HepG2 (cell line): ENCODE data around the gene C5orf52. TPM values are rescaled to one million over a fixed set of nuclear protein-coding genes. Genes with fewer than 3 reads are reported as not detected.

Experiments
- ATAC-seq: fragments of 200-7000 bp; cut with Tn5 transposase; 3 replicates; pipeline ENCODE4 v1.9.1; 2020; ENCODE audit warnings: mild to moderate bottlenecking, moderate library complexity
- BruUV-seq: library from RNA; stranded (reverse); fragments of 400-500 nt; replicated peaks from 2 replicates; lab custom pipeline; 2021; lab: Mats Ljungman, UMichigan
- CTCF ChIA-PET: fragments of 300-600 bp; formaldehyde crosslinking; extraction: SDS; loops from one replicate; lab custom pipeline; 2021; ENCODE audit warnings: low total read pairs, inconsistent platforms, low intra/inter-chr PET ratio; lab: Yijun Ruan, JAX
- POLR2A ChIA-PET: fragments of 350-600 bp; sonication (Branson Sonifier 250); formaldehyde crosslinking; loops from one replicate; lab custom pipeline; 2020; ENCODE audit warnings: antibody characterized with exemption, inconsistent platforms; lab: Yijun Ruan, JAX
- DNase-seq: peaks from one replicate; pipeline ENCODE4 v3.0.0-alpha.2; 2015; ENCODE audit warnings: low spot score
- FAIRE-seq: peaks from 3 replicates; lab custom pipeline; 2011; peaks lifted over from hg19 to GRCh38; lab: Jason Lieb, UNC
- H2AFZ ChIP-seq: one replicate; pipeline ENCODE4 v1.6.1; 2011; ENCODE audit warnings: low read length, inconsistent platforms
- H3K27ac ChIP-seq: fragments of 300-600 bp; 3 replicates; pipeline ENCODE4 v1.8.0; 2011; ENCODE audit warnings: mixed run types, mild to moderate bottlenecking, mixed read lengths, low read length, inconsistent platforms; ENCODE audit not compliant: insufficient read depth; ENCODE audit errors: extremely low read length
- H3K27me3 ChIP-seq, 2 experiments: fragments of 200-600 bp in 1 of 2; 2 replicates in 1 of 2; 3 replicates in 1 of 2; pipeline versions ENCODE4 v1.6.0 to v1.8.0; 2011; ENCODE audit warnings: low read length in 2 of 2, mild to moderate bottlenecking in 2 of 2, moderate library complexity in 2 of 2, inconsistent platforms in 1 of 2; ENCODE audit not compliant: insufficient read depth in 2 of 2, control insufficient read depth in 1 of 2
- H3K36me3 ChIP-seq, 2 experiments: fragments of 200-600 bp in 1 of 2; replicated peaks in 1 of 2; 2 replicates in 1 of 2; 3 replicates in 1 of 2; pipeline versions ENCODE4 v1.5.1 to v1.8.0; 2011; ENCODE audit warnings: low read length in 2 of 2, inconsistent platforms in 1 of 2; ENCODE audit not compliant: insufficient read depth in 2 of 2, control insufficient read depth in 1 of 2
- H3K4me1 ChIP-seq: 2 replicates; pipeline ENCODE4 v1.5.1; 2012; ENCODE audit warnings: low read length, inconsistent platforms; ENCODE audit not compliant: insufficient read depth
- H3K4me2 ChIP-seq: 2 replicates; pipeline ENCODE4 v1.6.0; 2011; ENCODE audit warnings: low read depth, low read length, inconsistent platforms
- H3K4me3 ChIP-seq, 3 experiments: fragments of 200-600 bp in 1 of 3; sonication (generic), shearing (Covaris generic) in 1 of 3; replicated peaks in 1 of 3; 2 replicates each; pipeline ENCODE4 v1.5.1; 2011 to 2016; ENCODE audit warnings: low read length in 3 of 3, inconsistent platforms in 2 of 3, low read depth in 2 of 3, mild to moderate bottlenecking in 2 of 3, control low read depth in 1 of 3, mixed read lengths in 1 of 3; ENCODE audit not compliant: insufficient read depth in 1 of 3
- H3K79me2 ChIP-seq: one replicate; pipeline ENCODE4 v1.6.1; 2011; ENCODE audit warnings: low read length, inconsistent platforms; ENCODE audit not compliant: insufficient read depth
- H3K9ac ChIP-seq: 2 replicates; pipeline ENCODE4 v1.6.0; 2011; ENCODE audit warnings: mild to moderate bottlenecking, low read depth, low read length, inconsistent platforms; ENCODE audit not compliant: insufficient read depth
- H3K9me3 ChIP-seq: 2 replicates; pipeline ENCODE4 v1.5.1; 2012; ENCODE audit warnings: mild to moderate bottlenecking, low read length
- H4K20me1 ChIP-seq: 2 replicates; pipeline ENCODE4 v1.6.0; 2011; ENCODE audit warnings: inconsistent platforms, mild to moderate bottlenecking, low read length, moderate library complexity; ENCODE audit not compliant: insufficient read depth
- BORCS8-MEF2B ChIP-seq: sonication (generic); formaldehyde crosslinking; IDR thresholded peaks from 2 replicates; pipeline ENCODE4 v1.8.0; 2022; ENCODE audit warnings: mild to moderate bottlenecking, missing genetic modification reagents
- CEBPB ChIP-seq: IDR thresholded peaks from 2 replicates; pipeline ENCODE4 v1.6.1; 2011; ENCODE audit warnings: low read depth, low read length, improper control_type of control experiment, borderline replicate concordance
- HNF4G ChIP-seq, 2 experiments: sonication (generic) in 1 of 2; formaldehyde crosslinking in 1 of 2; IDR thresholded peaks; 2 replicates each; pipeline versions ENCODE4 v1.4.0 to v1.6.1; 2011 to 2020; ENCODE audit warnings: borderline replicate concordance in 2 of 2, low read depth in 2 of 2, mild to moderate bottlenecking in 2 of 2, low read length in 1 of 2, missing genetic modification reagents in 1 of 2, moderate library complexity in 1 of 2
- HNRNPK ChIP-seq: fragments of 200-400 bp; formaldehyde crosslinking; IDR thresholded peaks from 2 replicates; pipeline ENCODE4 v1.6.1; 2018; ENCODE audit warnings: low read length, low read depth, moderate library complexity, mild to moderate bottlenecking; ENCODE audit not compliant: poor library complexity, severe bottlenecking
- SALL2 ChIP-seq: sonication (generic); formaldehyde crosslinking; IDR thresholded peaks from 2 replicates; pipeline ENCODE4 v1.8.1; 2023; ENCODE audit warnings: mild to moderate bottlenecking, missing genetic modification reagents, inconsistent platforms
- ZNF143 ChIP-seq: sonication (generic); formaldehyde crosslinking; IDR thresholded peaks from 2 replicates; pipeline ENCODE4 v1.4.0; 2020; ENCODE audit warnings: missing genetic modification reagents
- ZNF75D ChIP-seq: sonication (generic); formaldehyde crosslinking; IDR thresholded peaks from 2 replicates; pipeline ENCODE4 v1.8.1; 2023; ENCODE audit warnings: missing genetic modification reagents, mild to moderate bottlenecking, borderline replicate concordance
- WGBS: methylation state at CpG from one replicate; pipeline ENCODE4 v1.1.6; 2017; ENCODE audit warnings: low lambda C conversion rate; 5-methylcytosine and 5-hydroxymethylcytosine counted together
- in situ Hi-C: cut with HindIII; loops from 2 replicates; pipeline ENCODE4 v1.10.0; 2017; ENCODE audit warnings: low pct_unique_long_range_greater_than_20kb; ENCODE audit not compliant: extremely low pct_ligation_motif_present
- intact Hi-C: fragments of 100-400 bp; cut with micrococcal nuclease; formaldehyde crosslinking; loops from one replicate; pipeline ENCODE4 v1.10.0; 2022; ENCODE audit not compliant: unreplicated experiment
- polyA plus RNA-seq, 8 experiments: library from polyadenylated mRNA; depleted of rRNA in 3 of 8; stranded (reverse) in 7 of 8; unstranded in 1 of 8; fragments of >200 nt; fragmentation: Illumina TruSeq in 4 of 8; extraction: Trizol in 4 of 8; gene quantifications; 2 replicates each; pipeline versions ENCODE4 v1.2.1 to v1.2.3, GENCODE V29; 2011 to 2016; ENCODE audit warnings: low read depth in 4 of 8, missing spikeins in 1 of 8, mixed read lengths in 1 of 8; ENCODE audit not compliant: insufficient read depth in 1 of 8
- total RNA-seq, 5 experiments: library from RNA; depleted of rRNA; stranded (reverse); fragments of >200 nt; fragmentation: Illumina TruSeq; extraction: Trizol; gene quantifications; 2 replicates each; pipeline ENCODE4 v1.2.3, GENCODE V29; 2016; ENCODE audit warnings: low read depth in 1 of 5
- TF ChIP-seq, protein P1 (sequence below): sonication (generic); formaldehyde crosslinking; IDR thresholded peaks from 2 replicates; pipeline ENCODE4 v1.4.0; 2020; ENCODE audit warnings: missing genetic modification reagents, borderline replicate concordance

Gene C5orf52
- total and polyA plus RNA-seq, 2 of the 13 experiments (the other 11 are each of a cell fraction or from before 2014, with no cell fraction given) = not detected

DNA sequence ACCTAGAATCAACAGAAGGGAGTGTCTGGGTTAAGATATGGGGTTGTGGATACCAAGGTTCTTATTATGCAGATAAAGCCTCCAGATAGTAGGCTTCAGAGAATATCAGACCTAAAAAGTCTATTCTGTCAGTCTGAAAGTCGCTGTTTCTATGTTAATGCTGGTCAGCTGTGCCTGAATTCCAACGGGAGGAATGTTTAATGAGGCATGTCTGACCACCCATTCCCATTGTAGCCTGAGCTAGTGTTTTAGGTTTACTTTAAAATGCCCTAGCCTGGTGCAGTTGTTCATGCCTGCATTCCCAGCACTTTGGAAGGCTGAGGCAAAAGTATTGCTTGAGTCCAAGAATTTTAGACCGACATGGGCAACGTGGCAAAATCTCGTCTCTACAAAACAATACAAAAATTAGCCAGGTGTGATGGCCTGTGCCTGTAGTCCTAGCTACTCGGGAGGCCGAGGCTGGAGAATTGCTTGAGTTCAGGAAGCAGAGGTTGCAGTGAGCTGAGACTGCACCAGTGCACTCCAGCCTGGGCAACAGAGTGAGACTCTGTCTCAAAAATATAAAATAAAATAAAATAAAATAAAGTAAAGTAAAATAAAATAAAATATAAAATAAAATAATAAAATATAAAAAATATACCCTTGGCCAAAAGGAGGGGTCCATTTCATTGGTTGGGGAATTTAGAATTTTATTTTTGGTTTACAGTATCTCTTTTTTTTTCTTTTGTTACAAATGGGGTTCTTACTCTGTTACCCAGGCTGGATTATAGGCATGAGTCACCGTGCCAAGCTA is 11.3 kb upstream of the C5orf52 start (continued):
- TF ChIP-seq, protein P1, sequence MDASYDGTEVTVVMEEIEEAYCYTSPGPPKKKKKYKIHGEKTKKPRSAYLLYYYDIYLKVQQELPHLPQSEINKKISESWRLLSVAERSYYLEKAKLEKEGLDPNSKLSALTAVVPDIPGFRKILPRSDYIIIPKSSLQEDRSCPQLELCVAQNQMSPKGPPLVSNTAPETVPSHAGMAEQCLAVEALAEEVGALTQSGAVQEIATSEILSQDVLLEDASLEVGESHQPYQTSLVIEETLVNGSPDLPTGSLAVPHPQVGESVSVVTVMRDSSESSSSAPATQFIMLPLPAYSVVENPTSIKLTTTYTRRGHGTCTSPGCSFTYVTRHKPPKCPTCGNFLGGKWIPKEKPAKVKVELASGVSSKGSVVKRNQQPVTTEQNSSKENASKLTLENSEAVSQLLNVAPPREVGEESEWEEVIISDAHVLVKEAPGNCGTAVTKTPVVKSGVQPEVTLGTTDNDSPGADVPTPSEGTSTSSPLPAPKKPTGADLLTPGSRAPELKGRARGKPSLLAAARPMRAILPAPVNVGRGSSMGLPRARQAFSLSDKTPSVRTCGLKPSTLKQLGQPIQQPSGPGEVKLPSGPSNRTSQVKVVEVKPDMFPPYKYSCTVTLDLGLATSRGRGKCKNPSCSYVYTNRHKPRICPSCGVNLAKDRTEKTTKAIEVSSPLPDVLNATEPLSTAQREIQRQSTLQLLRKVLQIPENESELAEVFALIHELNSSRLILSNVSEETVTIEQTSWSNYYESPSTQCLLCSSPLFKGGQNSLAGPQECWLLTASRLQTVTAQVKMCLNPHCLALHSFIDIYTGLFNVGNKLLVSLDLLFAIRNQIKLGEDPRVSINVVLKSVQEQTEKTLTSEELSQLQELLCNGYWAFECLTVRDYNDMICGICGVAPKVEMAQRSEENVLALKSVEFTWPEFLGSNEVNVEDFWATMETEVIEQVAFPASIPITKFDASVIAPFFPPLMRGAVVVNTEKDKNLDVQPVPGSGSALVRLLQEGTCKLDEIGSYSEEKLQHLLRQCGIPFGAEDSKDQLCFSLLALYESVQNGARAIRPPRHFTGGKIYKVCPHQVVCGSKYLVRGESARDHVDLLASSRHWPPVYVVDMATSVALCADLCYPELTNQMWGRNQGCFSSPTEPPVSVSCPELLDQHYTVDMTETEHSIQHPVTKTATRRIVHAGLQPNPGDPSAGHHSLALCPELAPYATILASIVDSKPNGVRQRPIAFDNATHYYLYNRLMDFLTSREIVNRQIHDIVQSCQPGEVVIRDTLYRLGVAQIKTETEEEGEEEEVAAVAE (CRISPR knock-in tag) = no peak
- TF ChIP-seq ZNF143 = no peak
- TF ChIP-seq, all 625 proteins: peak for 0

DNA sequence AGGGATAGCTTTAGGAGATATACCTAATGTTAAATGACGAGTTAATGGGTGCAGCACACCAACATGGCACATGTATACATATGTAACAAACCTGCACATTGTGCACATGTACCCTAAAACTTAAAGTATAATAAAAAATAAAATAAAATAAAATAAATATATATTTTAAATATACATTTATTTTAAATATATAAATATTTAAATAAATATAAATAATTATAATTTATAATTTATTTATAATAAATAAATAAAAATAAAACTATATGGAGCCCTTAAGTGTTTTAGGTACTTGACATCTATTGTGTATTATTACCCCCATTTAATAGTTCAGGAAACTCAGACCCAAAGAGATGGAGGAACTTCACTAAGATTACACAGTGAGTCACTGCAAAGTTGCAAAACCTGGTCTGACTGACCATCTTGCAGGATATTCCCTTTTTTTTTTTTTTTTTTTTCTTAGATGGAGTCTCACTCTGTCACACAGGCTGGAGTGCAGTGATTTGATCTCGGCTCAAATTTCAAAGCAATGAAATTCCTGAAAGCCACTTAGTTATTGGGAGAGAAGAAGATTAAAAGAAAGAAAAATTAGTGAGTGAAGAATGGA is 5.8 kb upstream of the C5orf52 start:
- peaks cover 9% of the 10 kb centered on the region; the same call in 1 of the 2 replicates for H3K4me1 ChIP-seq
- H3K27ac ChIP-seq = no peak overlapping the region
- TF ChIP-seq CEBPB = peak; percentile 12; the same call in 1 of the 2 replicates
- no peak for TF ChIP-seq HNRNPK
- TF ChIP-seq BORCS8-MEF2B (CRISPR knock-in tag) = no peak
- TF ChIP-seq SALL2 = no peak
- TF ChIP-seq HNF4G (IDR thresholded peaks at IDR 0.05; ENCODE audit: borderline replicate concordance, low read depth, low read length) = no peak
- no peak for TF ChIP-seq HNF4G (CRISPR knock-in tag; IDR thresholded peaks at IDR 0.05; ENCODE audit: borderline replicate concordance, low read depth)
- TF ChIP-seq ZNF75D = no peak
- TF ChIP-seq, all 625 proteins: peak for 1
- ChIA-PET CTCF (no interaction called here), POLR2A (no interaction called here)
- no peak overlapping the region for H3K9ac ChIP-seq
- intact Hi-C loops = no loop called here
- ATAC-seq = no peak
- no peaks in the 10 kb centered on the region for H3K36me3 ChIP-seq
- no peak overlapping the region for H2AFZ ChIP-seq
- no peaks in the 10 kb centered on the region for H4K20me1 ChIP-seq
- BruUV-seq = no TSS peak
- 28% methylated on average over 2 of the region's 2 CpGs for WGBS
- no peak overlapping the region for H3K4me2 ChIP-seq
- no peak for FAIRE-seq
- in situ Hi-C loops = no loop called here
- DNase-seq = peak; percentile 12
- H3K9me3 ChIP-seq = no peaks in the 10 kb centered on the region
- no peaks in the 10 kb centered on the region for H3K27me3 ChIP-seq
- H3K79me2 ChIP-seq = no peaks in the 10 kb centered on the region
- no peak overlapping the region for H3K4me3 ChIP-seq
